Ishikawa (cell line): Measurements from ENCODE around the gene CTSC.

Source experiments
- EGR1 ChIP-seq: IDR thresholded peaks from 2 replicates; pipeline ENCODE4 v1.6.1; 2012
- TCF12 ChIP-seq: IDR thresholded peaks from 2 replicates; pipeline ENCODE4 v1.6.1; 2012; ENCODE audit warnings: low read depth
- USF1 ChIP-seq: IDR thresholded peaks from 2 replicates; pipeline ENCODE4 v1.6.1; 2012
- ZBTB7A ChIP-seq: IDR thresholded peaks from 2 replicates; pipeline ENCODE4 v1.6.1; 2012; ENCODE audit warnings: low read depth

- TF ChIP-seq EGR1 = no peak
- no peak for TF ChIP-seq TCF12
- TF ChIP-seq USF1 = no peak
- no peak for TF ChIP-seq ZBTB7A
These were observed 4.7 kb downstream of the CTSC start for GRCh38 chr11:88332851-88333250.
